ENCODE data around the gene CCT8L2.
"Not testable (repeated sequence)": the region's sequence is repeated elsewhere in the genome, so short reads cannot be mapped to it uniquely, and the experiment has no call there.

The CCT8L2 gene

DNA sequence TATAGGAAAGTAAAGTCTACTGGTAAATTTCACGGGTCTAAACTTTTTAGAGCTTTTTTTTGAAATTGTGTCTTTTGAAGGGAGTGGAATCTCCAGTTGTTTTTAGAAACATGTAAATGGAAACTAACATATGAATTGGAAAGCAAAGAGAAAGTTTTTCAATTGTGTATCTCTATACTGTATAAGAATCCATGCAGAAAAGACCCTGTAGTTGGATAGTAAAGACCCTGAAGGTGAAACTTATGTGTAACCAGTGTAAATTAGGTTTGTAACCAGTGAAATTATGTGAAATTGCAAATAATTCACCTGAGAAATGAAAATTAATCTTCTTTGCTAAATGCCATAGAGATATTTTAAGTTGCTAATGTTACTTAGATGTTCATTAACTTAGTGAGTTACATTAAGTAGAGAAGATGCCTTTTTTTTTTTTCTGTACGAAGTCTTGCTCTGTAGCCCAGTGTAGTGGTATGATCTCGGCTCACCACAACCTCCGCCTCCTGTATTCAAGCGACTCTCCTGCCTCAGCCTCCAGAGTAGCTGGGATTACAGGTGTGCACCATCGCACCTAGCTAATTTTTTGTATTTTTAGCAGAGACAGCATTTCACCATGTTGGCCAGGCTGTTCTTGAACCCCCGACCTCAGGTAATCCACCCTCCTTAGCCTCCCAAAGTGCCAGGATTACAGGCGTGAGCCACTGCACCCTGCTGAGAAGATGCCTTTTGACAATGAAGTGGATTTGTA, 11.8 kb upstream of the CCT8L2 start:
- H3K4me3 ChIP-seq (ENCODE audit: low read depth in 1 of 2, low read length in 2 of 2); H3K9me3 ChIP-seq (ENCODE audit: control insufficient read depth in 1 of 2, low read length in 2 of 2); H3K27me3 ChIP-seq (ENCODE audit: low read depth, low read length): not testable (repeated sequence)

DNA sequence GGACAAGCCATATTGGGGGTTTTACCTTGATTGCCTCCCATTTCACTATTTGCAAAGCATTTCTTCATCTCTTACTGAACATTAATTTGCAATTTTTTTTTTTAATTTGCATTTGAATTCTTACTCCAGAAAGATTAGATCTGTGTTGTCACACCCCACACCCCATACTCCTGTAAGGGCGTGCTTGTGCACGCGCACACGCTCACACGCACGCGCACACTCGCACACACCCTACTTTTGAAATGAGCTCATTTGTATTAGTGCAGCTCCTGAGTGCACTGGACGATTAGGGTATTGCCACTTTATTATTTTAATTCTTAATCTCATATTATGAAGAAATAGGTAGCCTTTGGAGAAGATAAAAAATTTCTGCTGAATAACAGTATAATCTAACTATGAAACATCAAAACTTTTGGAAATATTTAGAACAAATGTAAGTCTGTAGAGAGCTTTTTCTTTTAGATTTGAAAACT, 11.2 kb upstream of the CCT8L2 start:
- not testable (repeated sequence) for H3K4me1 ChIP-seq (ENCODE audit: control insufficient read depth in 1 of 2, insufficient read depth in 2 of 2, low read length in 2 of 2); H3K4me3 ChIP-seq (ENCODE audit: low read depth in 1 of 2, low read length in 2 of 2); H3K36me3 ChIP-seq (ENCODE audit: control insufficient read depth in 1 of 2, insufficient read depth in 2 of 2, low read length in 2 of 2); H3K27ac ChIP-seq (ENCODE audit: low read length); H3K9me3 ChIP-seq (ENCODE audit: control insufficient read depth in 1 of 2, low read length in 2 of 2); H3K27me3 ChIP-seq (ENCODE audit: low read depth, low read length)

More for the DNA sequence above, 11.8 kb upstream of the CCT8L2 start:
- not testable (repeated sequence) for H3K36me3 ChIP-seq (ENCODE audit: control insufficient read depth in 1 of 2, insufficient read depth in 2 of 2, low read length in 2 of 2); H3K4me1 ChIP-seq (ENCODE audit: control insufficient read depth in 1 of 2, insufficient read depth in 2 of 2, low read length in 2 of 2); H3K27ac ChIP-seq (ENCODE audit: low read length)

DNA sequence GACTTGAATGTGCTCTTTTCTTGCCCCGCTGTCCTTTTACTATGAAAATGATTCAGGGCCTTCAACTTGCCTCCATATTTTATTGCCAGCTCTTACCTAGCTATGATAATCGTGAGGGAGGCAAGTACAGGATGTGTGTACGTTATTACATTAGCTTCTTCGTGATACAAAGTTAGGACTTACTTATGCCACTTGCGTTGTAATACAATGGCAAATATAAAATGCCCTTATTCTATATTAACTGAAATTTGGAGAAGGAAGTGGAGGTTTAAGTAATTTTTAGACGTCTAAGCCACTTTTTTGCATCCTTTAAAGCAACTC, 10.8 kb upstream of the CCT8L2 start:
- Histone ChIP-seq H3K4me3 (ENCODE audit: low read depth in 1 of 2, low read length in 2 of 2) (peak overlapping the region in 1 of 2 donors; percentile 45), H3K27me3 (ENCODE audit: low read depth, low read length) (peaks cover 6% of the 10 kb centered on the region), H3K36me3 (ENCODE audit: control insufficient read depth in 1 of 2, insufficient read depth in 2 of 2, low read length in 2 of 2) (no peaks in the 10 kb centered on the region), H3K9me3 (ENCODE audit: control insufficient read depth in 1 of 2, low read length in 2 of 2) (no peaks in the 10 kb centered on the region), H3K4me1 (ENCODE audit: control insufficient read depth in 1 of 2, insufficient read depth in 2 of 2, low read length in 2 of 2) (no peaks in the 10 kb centered on the region), H3K27ac (ENCODE audit: low read length) (no peak overlapping the region)

DNA sequence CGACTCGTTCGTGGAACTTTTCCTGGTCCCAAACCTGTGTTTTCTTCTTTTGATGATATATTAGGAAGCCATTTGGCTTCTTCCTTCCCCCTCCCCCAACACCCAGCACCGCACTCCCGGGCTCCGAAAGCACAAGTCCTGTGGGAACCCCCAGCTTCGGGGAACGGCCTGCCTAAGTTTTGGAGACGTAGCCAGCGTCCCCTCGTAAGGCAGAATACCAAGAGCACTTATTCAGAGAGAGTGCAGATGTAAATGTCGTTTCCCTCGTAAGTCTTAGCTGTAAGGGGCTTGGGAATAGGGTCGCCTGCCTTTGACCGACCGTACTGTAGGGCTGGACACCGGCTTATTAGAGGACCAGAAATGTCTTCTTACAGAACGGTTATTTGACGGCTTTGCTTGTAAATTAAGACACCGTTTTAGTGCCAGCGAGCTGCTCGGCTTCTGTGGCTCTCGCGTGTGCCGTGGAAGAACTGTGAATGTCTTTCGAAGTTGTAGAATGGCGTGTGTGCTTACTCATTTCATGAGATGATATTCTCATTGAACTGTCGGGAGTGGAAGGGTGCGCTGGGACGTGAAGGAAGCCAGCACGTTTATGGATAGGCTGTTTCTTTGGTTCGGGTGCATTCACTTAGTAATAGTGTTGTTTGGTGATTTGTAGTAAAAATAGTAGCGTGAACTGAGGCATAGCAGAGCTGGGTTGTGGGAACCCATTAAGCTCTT, 10.3 kb upstream of the CCT8L2 start:
- peak overlapping the region in 1 of 2 donors; percentile 45 for H3K4me3 ChIP-seq (ENCODE audit: low read depth in 1 of 2, low read length in 2 of 2)
- H3K27me3 ChIP-seq (ENCODE audit: low read depth, low read length); H3K27ac ChIP-seq (ENCODE audit: low read length): not testable (repeated sequence)

DNA sequence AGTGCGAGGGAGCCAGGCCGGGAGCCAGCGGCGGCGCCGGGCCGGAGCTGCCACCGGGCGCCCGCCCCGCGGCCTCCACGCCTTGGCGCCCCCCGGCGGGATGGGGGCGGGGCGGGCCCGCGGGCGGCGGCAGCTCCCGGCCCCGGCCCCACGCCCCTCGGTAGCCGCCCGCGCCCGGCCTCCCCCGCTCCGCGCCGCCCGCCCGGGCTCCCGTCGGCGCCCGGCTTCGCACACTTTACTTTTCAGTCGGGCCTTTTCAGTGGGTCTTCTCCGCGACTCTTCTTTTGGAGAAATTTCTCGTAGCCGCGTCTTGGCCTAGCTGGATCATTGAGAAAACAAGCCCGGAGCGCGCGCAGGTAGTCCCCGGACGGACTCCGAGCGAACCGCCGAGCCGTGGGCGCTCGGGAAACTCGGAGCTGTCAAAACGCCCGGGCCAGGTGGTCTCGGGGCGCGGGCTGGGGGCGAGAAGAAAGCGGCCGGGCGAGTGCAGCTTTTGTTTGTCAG, 9.7 kb upstream of the CCT8L2 start:
- H3K27me3 ChIP-seq (ENCODE audit: low read depth, low read length); H3K36me3 ChIP-seq (ENCODE audit: control insufficient read depth in 1 of 2, insufficient read depth in 2 of 2, low read length in 2 of 2); H3K27ac ChIP-seq (ENCODE audit: low read length); H3K4me1 ChIP-seq (ENCODE audit: control insufficient read depth in 1 of 2, insufficient read depth in 2 of 2, low read length in 2 of 2); H3K9me3 ChIP-seq (ENCODE audit: control insufficient read depth in 1 of 2, low read length in 2 of 2): not testable (repeated sequence)
- H3K4me3 ChIP-seq (ENCODE audit: low read depth in 1 of 2, low read length in 2 of 2): peak overlapping the region in 1 of 2 donors; percentile 47

More for the DNA sequence above, 10.3 kb upstream of the CCT8L2 start:
- not testable (repeated sequence) for H3K9me3 ChIP-seq (ENCODE audit: control insufficient read depth in 1 of 2, low read length in 2 of 2); H3K4me1 ChIP-seq (ENCODE audit: control insufficient read depth in 1 of 2, insufficient read depth in 2 of 2, low read length in 2 of 2); H3K36me3 ChIP-seq (ENCODE audit: control insufficient read depth in 1 of 2, insufficient read depth in 2 of 2, low read length in 2 of 2)

DNA sequence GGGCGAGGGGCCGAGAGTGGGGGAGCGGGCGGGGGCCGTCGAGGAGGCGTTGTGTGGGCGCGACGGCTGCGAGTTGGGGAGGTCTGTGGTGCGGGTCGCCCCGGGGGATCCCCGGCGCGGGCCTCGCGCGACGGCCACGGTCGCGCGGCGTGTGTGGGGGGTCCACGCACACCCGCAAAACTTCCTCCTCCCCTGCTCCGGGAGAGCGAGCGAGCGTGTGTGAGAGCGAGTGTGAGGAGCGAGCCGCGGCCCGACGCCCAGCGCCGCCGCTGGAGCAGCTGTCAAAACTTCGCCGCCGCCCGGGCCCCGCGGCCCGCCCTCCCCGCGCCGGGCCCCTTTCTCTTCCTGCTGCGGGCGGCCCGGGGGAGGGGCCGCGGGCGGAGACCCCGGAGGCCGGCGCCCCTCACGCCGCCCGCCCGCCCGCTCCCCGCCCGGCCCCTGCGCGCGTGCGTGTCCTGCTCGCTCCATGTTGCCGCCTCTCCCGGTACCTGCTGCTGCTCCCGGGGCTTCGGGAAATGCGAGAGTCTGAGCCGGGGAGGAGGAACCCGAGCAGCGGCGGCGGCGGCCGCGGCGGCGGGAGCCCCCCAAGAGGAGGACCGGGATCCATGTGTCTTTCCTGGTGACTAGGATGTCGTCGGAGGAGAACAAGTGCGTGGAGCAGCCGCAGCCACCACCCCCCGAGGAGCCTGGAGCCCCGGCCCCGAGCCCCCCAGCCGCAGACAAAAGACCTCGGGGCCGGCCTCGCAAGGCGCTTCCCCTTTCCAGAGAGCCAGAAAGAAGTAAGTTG, 9.0 kb upstream of the CCT8L2 start:
- no peaks in the 10 kb centered on the region for H3K4me1 ChIP-seq (ENCODE audit: control insufficient read depth in 1 of 2, insufficient read depth in 2 of 2, low read length in 2 of 2)
- peak overlapping the region in 1 of 2 donors; percentile 47 for H3K4me3 ChIP-seq (ENCODE audit: low read depth in 1 of 2, low read length in 2 of 2)
- peaks cover 6% of the 10 kb centered on the region for H3K27me3 ChIP-seq (ENCODE audit: low read depth, low read length)
- no peak overlapping the region for H3K27ac ChIP-seq (ENCODE audit: low read length)
- H3K36me3 ChIP-seq (ENCODE audit: control insufficient read depth in 1 of 2, insufficient read depth in 2 of 2, low read length in 2 of 2): no peaks in the 10 kb centered on the region
- no peaks in the 10 kb centered on the region for H3K9me3 ChIP-seq (ENCODE audit: control insufficient read depth in 1 of 2, low read length in 2 of 2)

DNA sequence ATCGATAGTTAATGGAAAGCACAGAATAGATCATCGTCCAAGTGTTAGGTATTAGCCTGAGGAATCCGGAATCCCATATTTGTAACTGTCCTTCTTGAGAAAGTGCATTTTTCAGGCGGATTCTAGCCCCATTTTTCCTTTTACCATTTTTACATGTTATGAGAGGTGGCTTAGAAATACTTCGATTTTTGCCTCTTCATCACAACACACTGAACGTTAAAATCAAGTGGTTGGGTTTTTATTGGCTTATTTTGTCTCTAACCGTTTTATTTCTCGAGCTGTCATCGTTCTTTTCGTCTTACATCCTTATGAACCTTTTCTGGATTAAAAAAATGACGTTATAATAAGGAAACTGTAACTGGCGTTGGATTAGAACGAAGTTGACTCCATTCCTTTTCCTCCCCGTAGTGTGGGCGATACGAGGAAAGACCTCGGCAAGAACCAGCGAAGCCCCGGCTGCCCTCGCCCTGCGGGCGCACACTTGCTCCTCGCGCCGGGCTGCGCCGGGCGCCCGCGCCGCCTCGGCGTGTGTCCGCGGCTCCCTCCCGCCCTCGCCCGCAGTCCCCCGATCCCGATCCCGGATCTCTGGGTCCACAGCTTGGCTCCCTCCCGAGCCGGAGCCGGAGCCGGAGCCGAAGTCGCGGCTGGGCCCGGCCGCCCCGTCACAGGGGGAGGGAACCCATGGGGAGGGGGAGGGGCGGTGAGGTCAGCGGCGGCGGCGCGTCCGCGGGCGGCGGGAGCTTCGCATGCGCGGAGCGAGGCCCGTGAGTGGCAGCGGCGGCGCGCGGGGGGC, 8.2 kb upstream of the CCT8L2 start:
- not testable (repeated sequence) for H3K9me3 ChIP-seq (ENCODE audit: control insufficient read depth in 1 of 2, low read length in 2 of 2); H3K36me3 ChIP-seq (ENCODE audit: control insufficient read depth in 1 of 2, insufficient read depth in 2 of 2, low read length in 2 of 2); H3K27me3 ChIP-seq (ENCODE audit: low read depth, low read length); H3K27ac ChIP-seq (ENCODE audit: low read length); H3K4me1 ChIP-seq (ENCODE audit: control insufficient read depth in 1 of 2, insufficient read depth in 2 of 2, low read length in 2 of 2)
- peak overlapping the region in 1 of 2 donors; percentile 47 for H3K4me3 ChIP-seq (ENCODE audit: low read depth in 1 of 2, low read length in 2 of 2)

DNA sequence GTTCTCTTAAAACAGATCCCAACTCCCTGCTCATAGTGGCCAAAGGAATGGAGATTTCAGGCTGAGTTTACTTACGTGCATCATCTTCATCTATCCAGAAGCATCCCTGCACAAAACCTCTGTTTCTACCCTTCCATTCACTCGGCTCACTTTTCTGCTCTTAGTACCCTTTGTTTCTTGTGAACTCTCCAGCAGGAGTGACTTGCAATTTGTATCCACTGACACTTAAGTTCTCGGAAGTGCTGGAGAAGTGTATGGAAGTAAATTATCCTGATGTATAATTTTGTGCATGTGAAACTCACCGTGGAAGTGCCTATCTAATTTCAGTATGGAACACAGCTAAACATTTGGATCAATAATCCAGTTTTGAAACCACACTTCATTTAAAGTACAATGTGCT, 7.0 kb upstream of the CCT8L2 start:
- not testable (repeated sequence) for H3K4me1 ChIP-seq (ENCODE audit: control insufficient read depth in 1 of 2, insufficient read depth in 2 of 2, low read length in 2 of 2); H3K36me3 ChIP-seq (ENCODE audit: control insufficient read depth in 1 of 2, insufficient read depth in 2 of 2, low read length in 2 of 2); H3K4me3 ChIP-seq (ENCODE audit: low read depth in 1 of 2, low read length in 2 of 2); H3K27me3 ChIP-seq (ENCODE audit: low read depth, low read length); H3K9me3 ChIP-seq (ENCODE audit: control insufficient read depth in 1 of 2, low read length in 2 of 2); H3K27ac ChIP-seq (ENCODE audit: low read length)

DNA sequence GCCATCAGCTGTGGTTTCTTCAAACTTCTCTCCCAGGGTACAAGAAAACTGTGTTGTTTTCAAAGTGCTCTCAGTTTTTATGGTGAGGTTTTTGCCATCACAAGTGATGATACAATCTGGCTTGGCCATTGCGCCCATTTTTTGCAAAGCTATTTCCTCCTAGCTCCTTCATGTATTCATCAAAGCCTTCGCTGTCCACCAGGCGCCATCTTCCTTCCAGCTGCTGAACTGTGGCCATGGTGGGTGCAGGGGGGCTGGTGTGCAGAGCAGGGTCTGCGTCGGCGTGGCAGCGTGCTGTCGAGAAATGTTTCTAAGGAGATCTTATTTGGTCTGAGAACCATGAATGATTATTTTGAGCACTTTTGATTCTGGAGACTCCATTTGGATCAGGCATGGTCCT, 2.6 kb upstream of the CCT8L2 start:
- H3K27ac ChIP-seq (ENCODE audit: low read length): not testable (repeated sequence)

DNA sequence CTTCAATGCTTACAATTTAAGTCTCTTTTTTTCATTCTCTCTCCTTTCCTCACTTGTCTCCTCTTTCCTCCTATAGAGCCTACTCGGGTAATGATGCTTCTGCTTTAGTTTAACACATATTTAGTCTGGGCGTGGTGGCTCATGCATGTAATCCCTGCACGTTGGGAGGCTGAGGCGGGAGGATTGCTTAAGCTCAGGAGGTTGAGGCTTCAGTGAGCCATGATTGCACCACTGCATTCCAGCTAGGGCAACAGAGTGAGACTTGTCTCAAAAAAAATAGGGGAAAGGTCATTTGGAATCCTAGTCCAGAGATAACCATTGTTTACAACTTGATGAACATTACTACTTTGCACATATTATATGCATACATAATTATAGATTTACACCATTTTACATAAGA, 1.4 kb upstream of the CCT8L2 start:
- Histone ChIP-seq H3K36me3 (ENCODE audit: control insufficient read depth in 1 of 2, insufficient read depth in 2 of 2, low read length in 2 of 2) (no peaks in the 10 kb centered on the region), H3K27ac (ENCODE audit: low read length) (no peak overlapping the region), H3K9me3 (ENCODE audit: control insufficient read depth in 1 of 2, low read length in 2 of 2) (no peaks in the 10 kb centered on the region), H3K4me3 (ENCODE audit: low read depth in 1 of 2, low read length in 2 of 2) (no peak overlapping the region), H3K4me1 (ENCODE audit: control insufficient read depth in 1 of 2, insufficient read depth in 2 of 2, low read length in 2 of 2) (no peaks in the 10 kb centered on the region), H3K27me3 (ENCODE audit: low read depth, low read length) (no peaks in the 10 kb centered on the region)

More for the DNA sequence above, 2.6 kb upstream of the CCT8L2 start:
- H3K36me3 ChIP-seq (ENCODE audit: control insufficient read depth in 1 of 2, insufficient read depth in 2 of 2, low read length in 2 of 2); H3K9me3 ChIP-seq (ENCODE audit: control insufficient read depth in 1 of 2, low read length in 2 of 2); H3K4me3 ChIP-seq (ENCODE audit: low read depth in 1 of 2, low read length in 2 of 2); H3K27me3 ChIP-seq (ENCODE audit: low read depth, low read length); H3K4me1 ChIP-seq (ENCODE audit: control insufficient read depth in 1 of 2, insufficient read depth in 2 of 2, low read length in 2 of 2): not testable (repeated sequence)

DNA sequence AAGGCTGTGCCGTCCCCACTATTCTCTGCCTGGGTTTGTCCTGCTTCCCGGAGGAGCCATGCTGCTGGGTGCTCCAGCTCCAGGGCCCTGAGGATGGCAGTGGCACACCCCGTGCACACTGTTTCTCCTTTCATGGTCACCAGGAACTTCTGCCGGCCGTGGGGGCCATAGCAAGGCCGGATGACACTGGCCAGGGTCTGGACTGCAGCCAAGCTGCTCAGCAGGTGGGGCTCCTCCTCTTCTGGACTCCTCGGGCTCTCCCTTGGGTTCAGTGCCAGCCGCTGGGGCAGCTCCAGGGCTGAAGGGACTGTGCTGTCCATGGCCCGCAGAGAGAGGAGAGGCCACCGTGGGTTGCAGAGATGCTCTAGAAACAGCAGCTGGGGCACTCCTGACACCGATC, 379 bp downstream of the CCT8L2 start:
- not testable (repeated sequence) for H3K27ac ChIP-seq (ENCODE audit: low read length); H3K27me3 ChIP-seq (ENCODE audit: low read depth, low read length); H3K4me1 ChIP-seq (ENCODE audit: control insufficient read depth in 1 of 2, insufficient read depth in 2 of 2, low read length in 2 of 2); H3K36me3 ChIP-seq (ENCODE audit: control insufficient read depth in 1 of 2, insufficient read depth in 2 of 2, low read length in 2 of 2); H3K9me3 ChIP-seq (ENCODE audit: control insufficient read depth in 1 of 2, low read length in 2 of 2); H3K4me3 ChIP-seq (ENCODE audit: low read depth in 1 of 2, low read length in 2 of 2)
